GM23248 (cell line): ENCODE results near the gene CTSK. TPM values are rescaled to one million over a fixed set of nuclear protein-coding genes. Genes with fewer than 3 reads are reported as not detected.
A peak's percentile ranks its signal among the peaks of the same experiment; 100 is the strongest.
"Not testable (repeated sequence)": the region's sequence is repeated elsewhere in the genome, so short reads cannot be mapped to it uniquely, and the experiment has no call there.

Experiments
- DNase-seq: peaks from one replicate; pipeline ENCODE4 v3.0.0-alpha.2; 2015
- H2AFZ ChIP-seq: fragments of 200-600 bp; sonication (generic); 2 replicates; pipeline ENCODE4 v1.6.1; 2016; ENCODE audit warnings: antibody characterized with exemption
- H3F3A ChIP-seq: fragments of 200-600 bp; sonication (generic); 2 replicates; pipeline ENCODE4 v1.6.1; 2016; ENCODE audit warnings: mild to moderate bottlenecking, antibody characterized with exemption, mixed run types; ENCODE audit not compliant: insufficient read depth
- H3K27ac ChIP-seq: fragments of 200-600 bp; sonication (generic); 2 replicates; pipeline ENCODE4 v1.5.1; 2016; ENCODE audit warnings: mild to moderate bottlenecking
- H3K27me3 ChIP-seq: fragments of 200-600 bp; sonication (generic); replicated peaks from 2 replicates; pipeline ENCODE4 v1.6.1; 2016; ENCODE audit warnings: mild to moderate bottlenecking; ENCODE audit not compliant: insufficient read depth
- H3K36me3 ChIP-seq: fragments of 200-600 bp; sonication (generic); 2 replicates; pipeline ENCODE4 v1.6.1; 2016; ENCODE audit warnings: low read depth, mild to moderate bottlenecking
- H3K4me1 ChIP-seq: fragments of 200-600 bp; sonication (generic); 2 replicates; pipeline ENCODE4 v1.6.1; 2016; ENCODE audit warnings: mild to moderate bottlenecking; ENCODE audit not compliant: insufficient read depth
- H3K4me2 ChIP-seq: fragments of 200-600 bp; sonication (generic); one replicate; pipeline ENCODE4 v1.6.1; 2016; ENCODE audit warnings: mild to moderate bottlenecking; ENCODE audit not compliant: unreplicated experiment
- H3K4me3 ChIP-seq: fragments of 200-600 bp; sonication (generic); 2 replicates; pipeline ENCODE4 v1.5.1; 2016; ENCODE audit warnings: mild to moderate bottlenecking
- H3K79me2 ChIP-seq: fragments of 200-600 bp; sonication (generic); 2 replicates; pipeline ENCODE4 v1.6.1; 2016; ENCODE audit warnings: mild to moderate bottlenecking; ENCODE audit not compliant: insufficient read depth
- H3K9ac ChIP-seq: fragments of 200-600 bp; sonication (generic); 2 replicates; pipeline ENCODE4 v1.6.1; 2016; ENCODE audit warnings: mild to moderate bottlenecking
- H3K9me2 ChIP-seq: fragments of 200-600 bp; sonication (generic); 2 replicates; pipeline ENCODE4 v1.6.1; 2016; ENCODE audit warnings: mixed run types, mild to moderate bottlenecking, moderate library complexity; ENCODE audit not compliant: insufficient read depth
- H3K9me3 ChIP-seq: fragments of 200-600 bp; sonication (generic); one replicate; pipeline ENCODE4 v1.6.1; 2017; ENCODE audit warnings: low read depth
- H4K20me1 ChIP-seq: fragments of 200-600 bp; sonication (generic); 2 replicates; pipeline ENCODE4 v1.6.0; 2016; ENCODE audit not compliant: insufficient read depth
- EZH2 ChIP-seq: fragments of 200-600 bp; sonication (generic); IDR thresholded peaks from 2 replicates; pipeline ENCODE4 v1.6.1; 2018; ENCODE audit warnings: antibody characterized with exemption, mild to moderate bottlenecking; ENCODE audit not compliant: insufficient read depth, poor library complexity, severe bottlenecking
- EZH2phosphoT487 ChIP-seq: fragments of 200-600 bp; sonication (generic); IDR thresholded peaks from 2 replicates; pipeline ENCODE4 v1.6.1; 2018; ENCODE audit warnings: antibody characterized with exemption, moderate library complexity, mild to moderate bottlenecking, low read depth; ENCODE audit not compliant: insufficient read depth
- WGBS, 2 experiments: methylation state at CpG; one replicate each; pipeline ENCODE4 v1.1.6; 2015 to 2017; ENCODE audit warnings: low lambda C conversion rate in 2 of 2, low coverage in 1 of 2; ENCODE audit errors: missing lambda C conversion rate in 2 of 2; 5-methylcytosine and 5-hydroxymethylcytosine counted together
- in situ Hi-C: fragments of 300-500 bp; cut with MboI; formaldehyde crosslinking; loops from 2 replicates; pipeline ENCODE4 v1.15.0; 2020
- polyA plus RNA-seq: library from polyadenylated mRNA; unstranded; fragments of >200 nt; fragmentation: Nextera tagmentation; extraction: Ambion mirVana; gene quantifications from 2 replicates; pipeline ENCODE4 v1.2.1, GENCODE V29; 2016
- total RNA-seq: library from RNA; depleted of rRNA; stranded (reverse); fragments of >200 nt; shearing (Covaris generic); gene quantifications from 2 replicates; pipeline ENCODE4 v1.2.3, GENCODE V29; 2014

Gene CTSK
- total and polyA plus RNA-seq, 2 experiments from 2014 or later, result 81.4 to 90.9 TPM

GRCh38 chr1:150836129-150836773 lies 28.2 kb upstream of the CTSK start:
- Histone ChIP-seq H3K27me3 (no peaks in the 10 kb centered on the region), H3K9me2 (no peaks in the 10 kb centered on the region), H3K9me3 (no peaks in the 10 kb centered on the region), H3K4me3 (no peak overlapping the region), H3K79me2 (0 out of 2 replicates have a peak, but pooled peaks cover 8% of the 10 kb centered on the region), H4K20me1 (no peaks in the 10 kb centered on the region), H3F3A (no peaks in the 10 kb centered on the region), H3K27ac (no peak overlapping the region), H3K36me3 (peaks cover 70% of the 10 kb centered on the region), H3K9ac (no peak overlapping the region), H3K4me1 (no peaks in the 10 kb centered on the region), H3K4me2 (no peak overlapping the region), H2AFZ (no peak overlapping the region)
- no peak for TF ChIP-seq EZH2
- no peak for TF ChIP-seq EZH2phosphoT487
- in situ Hi-C loops, result no loop called here
- DNase-seq, result no peak
- WGBS, 2 experiments, result 93 to 98% methylated on average over 6 of the region's 6 CpGs

GRCh38 chr1:150833961-150834360 lies 25.9 kb upstream of the CTSK start:
- in situ Hi-C loops, H3K27me3 ChIP-seq, H3K4me3 ChIP-seq, H3K9me2 ChIP-seq, H2AFZ ChIP-seq, H4K20me1 ChIP-seq, H3K9ac ChIP-seq, H3K79me2 ChIP-seq, H3K9me3 ChIP-seq, H3K27ac ChIP-seq, H3F3A ChIP-seq, H3K4me1 ChIP-seq, DNase-seq, H3K4me2 ChIP-seq: not testable (repeated sequence)
- H3K36me3 ChIP-seq, result peaks cover 87% of the 10 kb centered on the region
- WGBS, 2 experiments, result 95% methylated on average over 6 of the region's 6 CpGs

GRCh38 chr1:150832597-150832996 lies 24.5 kb upstream of the CTSK start:
- no peak overlapping the region for H3K4me2 ChIP-seq
- DNase-seq, result no peak
- H3K36me3 ChIP-seq, result peaks cover 91% of the 10 kb centered on the region
- H2AFZ ChIP-seq, result no peak overlapping the region
- H3K4me1 ChIP-seq, result no peaks in the 10 kb centered on the region
- in situ Hi-C loops, result no loop called here
- no peaks in the 10 kb centered on the region for H4K20me1 ChIP-seq
- 14 to 24% methylated on average over 1 of the region's 1 CpG for WGBS, 2 experiments
- TF ChIP-seq EZH2phosphoT487 (no peak), EZH2 (no peak)
- H3K9me3 ChIP-seq, result no peaks in the 10 kb centered on the region
- no peaks in the 10 kb centered on the region for H3F3A ChIP-seq
- no peaks in the 10 kb centered on the region for H3K9me2 ChIP-seq
- 0 out of 2 replicates have a peak, but pooled peaks cover 8% of the 10 kb centered on the region for H3K79me2 ChIP-seq
- H3K27me3 ChIP-seq, result no peaks in the 10 kb centered on the region
- no peak overlapping the region for H3K9ac ChIP-seq
- H3K4me3 ChIP-seq, result no peak overlapping the region
- no peak overlapping the region for H3K27ac ChIP-seq

- WGBS, 2 experiments, result 71 to 76% methylated on average over 7 of the region's 7 CpGs
- Histone ChIP-seq H4K20me1 (no peaks in the 10 kb centered on the region), H3K36me3 (peaks cover 85% of the 10 kb centered on the region), H3K79me2 (no peaks in the 10 kb centered on the region), H3F3A (no peaks in the 10 kb centered on the region), H3K4me3 (no peak overlapping the region), H3K27ac (no peak overlapping the region), H3K4me2 (no peak overlapping the region), H3K9me2 (no peaks in the 10 kb centered on the region), H3K9ac (no peak overlapping the region), H3K27me3 (no peaks in the 10 kb centered on the region), H3K4me1 (no peaks in the 10 kb centered on the region), H2AFZ (no peak overlapping the region), H3K9me3 (no peaks in the 10 kb centered on the region)
- no peak for TF ChIP-seq EZH2
- TF ChIP-seq EZH2phosphoT487, result no peak
- DNase-seq, result peak; percentile 27
- in situ Hi-C loops, result no loop called here
Observed at GRCh38 chr1:150829751-150830150, 21.7 kb upstream of the CTSK start.

GRCh38 chr1:150826299-150826698 lies 18.2 kb upstream of the CTSK start:
- Histone ChIP-seq H3K9ac (no peak overlapping the region), H3K79me2 (no peaks in the 10 kb centered on the region), H3K36me3 (peaks cover 69% of the 10 kb centered on the region), H3K27me3 (no peaks in the 10 kb centered on the region), H3K4me1 (no peaks in the 10 kb centered on the region), H3K9me3 (no peaks in the 10 kb centered on the region), H4K20me1 (no peaks in the 10 kb centered on the region), H3K4me2 (no peak overlapping the region), H3K4me3 (no peak overlapping the region), H3K27ac (no peak overlapping the region), H3F3A (no peaks in the 10 kb centered on the region), H2AFZ (no peak overlapping the region), H3K9me2 (no peaks in the 10 kb centered on the region)
- no peak for DNase-seq
- 93% methylated on average over 1 of the region's 1 CpG for WGBS, 2 experiments
- TF ChIP-seq EZH2phosphoT487 (no peak), EZH2 (no peak)
- in situ Hi-C loops, result no loop called here
